Fibroblast of the aortic adventitia (primary cell): Measurements from ENCODE around the gene USP20. TPM values are rescaled to one million over a fixed set of nuclear protein-coding genes. Genes with fewer than 3 reads are reported as not detected.

Source experiments
- DNase-seq: peaks from one replicate; pipeline ENCODE4 v3.0.0-alpha.2; 2010; ENCODE audit warnings: low read depth
- H3K4me3 ChIP-seq: 2 replicates; pipeline ENCODE4 v1.5.1; 2011; ENCODE audit warnings: low read depth, mild to moderate bottlenecking, control low read depth, low read length, moderate library complexity
- CTCF ChIP-seq: IDR thresholded peaks from 2 replicates; pipeline ENCODE4 v1.5.1; 2011; ENCODE audit warnings: mild to moderate bottlenecking, low read length, control low read depth, inconsistent platforms; ENCODE audit not compliant: insufficient read depth
- total RNA-seq: library from RNA; depleted of rRNA; stranded (reverse); fragments of >200 nt; gene quantifications from 2 replicates; pipeline ENCODE4 v1.2.3, GENCODE V29; 2012; ENCODE audit warnings: low replicate concordance

The USP20 gene
- total RNA-seq, 1 donor, result 7.5 TPM

- TF ChIP-seq CTCF, result no peak
- no peak for DNase-seq
- H3K4me3 ChIP-seq, result no peak overlapping the region
These were observed 67.5 kb downstream of the USP20 start for GRCh38 chr9:129902740-129903134.

GRCh38 chr9:129904734-129905133 lies 69.5 kb downstream of the USP20 start:
- DNase-seq, result no peak
- no peak for TF ChIP-seq CTCF
- H3K4me3 ChIP-seq, result no peak overlapping the region

GRCh38 chr9:129906298-129906697 lies 71.0 kb downstream of the USP20 start:
- DNase-seq, result no peak
- no peak overlapping the region for H3K4me3 ChIP-seq
- TF ChIP-seq CTCF, result no peak

GRCh38 chr9:129907201-129907600 lies 71.9 kb downstream of the USP20 start:
- H3K4me3 ChIP-seq, result no peak overlapping the region
- DNase-seq, result no peak
- TF ChIP-seq CTCF, result no peak

- no peak for DNase-seq
- no peak overlapping the region for H3K4me3 ChIP-seq
- no peak for TF ChIP-seq CTCF
These were observed 73.6 kb downstream of the USP20 start for GRCh38 chr9:129908906-129909305.

GRCh38 chr9:129909851-129910250 lies 74.6 kb downstream of the USP20 start:
- peak; percentile 16 for DNase-seq
- no peak for TF ChIP-seq CTCF
- no peak overlapping the region for H3K4me3 ChIP-seq
